Epithelial cell of proximal tubule (primary cell): ENCODE measurements around the gene SPATA21. TPM values are rescaled to one million over a fixed set of nuclear protein-coding genes. Genes with fewer than 3 reads are reported as not detected.
A peak's percentile ranks its signal among the peaks of the same experiment; 100 is the strongest.

Source experiments
- DNase-seq: peaks from one replicate; pipeline ENCODE4 v3.0.0-alpha.2; 2011; ENCODE audit warnings: low read depth
- H3K4me3 ChIP-seq: 2 replicates; pipeline ENCODE4 v1.5.1; 2011; ENCODE audit warnings: low read depth, mild to moderate bottlenecking, low read length
- total RNA-seq: library from RNA; depleted of rRNA; stranded (reverse); fragments of >200 nt; gene quantifications from 2 replicates; pipeline ENCODE4 v1.2.3, GENCODE V29; 2015
- TF ChIP-seq, protein P1 (sequence below): conservative IDR thresholded peaks from 2 replicates; pipeline ENCODE4 v1.5.1; 2012; ENCODE audit warnings: low read depth, mild to moderate bottlenecking, low read length

Gene SPATA21
- total RNA-seq, 1 donor from 2014 or later = not detected

DNA sequence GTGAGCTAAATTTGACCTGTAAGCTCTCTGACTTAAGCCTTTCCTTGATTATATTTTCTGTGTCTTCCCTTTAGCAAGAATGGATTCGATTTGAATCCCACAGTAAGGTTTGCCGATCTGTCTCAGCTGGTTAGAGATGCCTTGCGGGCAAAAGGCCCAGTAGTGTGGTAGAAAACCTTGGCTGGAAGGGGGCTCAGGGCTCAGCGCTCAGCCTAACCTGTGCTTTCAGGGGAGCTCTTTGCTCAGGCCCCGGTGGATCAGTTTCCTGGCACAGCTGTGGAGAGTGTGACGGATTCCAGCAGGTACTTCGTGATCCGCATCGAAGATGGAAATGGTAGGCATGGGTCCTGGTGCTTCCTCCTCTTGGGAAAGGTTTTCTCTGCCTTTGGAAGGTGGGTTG is 10.4 kb upstream of the SPATA21 start:
- no peak overlapping the region for H3K4me3 ChIP-seq
- DNase-seq = no peak
- TF ChIP-seq, protein P1, sequence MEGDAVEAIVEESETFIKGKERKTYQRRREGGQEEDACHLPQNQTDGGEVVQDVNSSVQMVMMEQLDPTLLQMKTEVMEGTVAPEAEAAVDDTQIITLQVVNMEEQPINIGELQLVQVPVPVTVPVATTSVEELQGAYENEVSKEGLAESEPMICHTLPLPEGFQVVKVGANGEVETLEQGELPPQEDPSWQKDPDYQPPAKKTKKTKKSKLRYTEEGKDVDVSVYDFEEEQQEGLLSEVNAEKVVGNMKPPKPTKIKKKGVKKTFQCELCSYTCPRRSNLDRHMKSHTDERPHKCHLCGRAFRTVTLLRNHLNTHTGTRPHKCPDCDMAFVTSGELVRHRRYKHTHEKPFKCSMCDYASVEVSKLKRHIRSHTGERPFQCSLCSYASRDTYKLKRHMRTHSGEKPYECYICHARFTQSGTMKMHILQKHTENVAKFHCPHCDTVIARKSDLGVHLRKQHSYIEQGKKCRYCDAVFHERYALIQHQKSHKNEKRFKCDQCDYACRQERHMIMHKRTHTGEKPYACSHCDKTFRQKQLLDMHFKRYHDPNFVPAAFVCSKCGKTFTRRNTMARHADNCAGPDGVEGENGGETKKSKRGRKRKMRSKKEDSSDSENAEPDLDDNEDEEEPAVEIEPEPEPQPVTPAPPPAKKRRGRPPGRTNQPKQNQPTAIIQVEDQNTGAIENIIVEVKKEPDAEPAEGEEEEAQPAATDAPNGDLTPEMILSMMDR = no peak

DNA sequence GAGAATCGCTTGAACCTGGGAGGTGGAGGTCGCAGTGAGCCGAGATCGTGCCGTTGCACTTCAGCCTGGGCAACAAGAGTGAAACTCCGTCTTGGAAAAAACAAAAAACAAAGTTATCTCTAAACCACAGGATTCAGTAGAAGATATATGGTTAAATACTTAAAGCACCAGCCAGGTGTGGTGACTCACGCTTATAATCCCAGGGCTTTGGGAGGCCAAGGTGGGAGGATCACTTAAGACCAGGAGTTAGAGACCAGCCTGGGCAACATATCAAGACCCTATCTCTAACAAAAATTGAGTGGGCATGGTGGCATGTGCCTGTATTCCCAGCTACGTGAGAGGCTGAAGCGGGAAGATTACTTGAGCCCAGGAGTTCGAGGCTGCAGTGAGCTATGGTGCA is 8.9 kb upstream of the SPATA21 start:
- TF ChIP-seq, protein P1 = no peak
- no peak overlapping the region for H3K4me3 ChIP-seq
- DNase-seq = no peak

DNA sequence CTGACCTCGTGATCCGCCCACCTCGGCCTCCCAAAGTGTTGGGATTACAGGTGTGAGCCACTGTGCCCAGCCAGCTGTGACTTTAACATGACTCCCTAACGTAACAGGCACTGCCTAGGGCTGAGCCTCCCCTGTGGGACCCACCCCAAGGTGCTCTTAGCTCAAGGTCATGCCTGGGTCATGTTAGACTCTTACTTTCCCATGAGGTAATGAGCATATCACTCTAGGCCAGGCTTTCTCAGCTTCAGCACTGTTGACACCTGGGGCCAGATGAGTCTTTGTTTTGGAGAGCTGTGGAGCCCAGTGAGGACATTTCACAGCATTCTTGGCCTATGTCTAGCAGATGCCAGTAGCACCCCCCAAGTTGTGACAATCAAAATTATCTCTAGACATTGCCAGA is 7.8 kb upstream of the SPATA21 start:
- no peak overlapping the region for H3K4me3 ChIP-seq
- no peak for DNase-seq
- TF ChIP-seq, protein P1 = no peak

DNA sequence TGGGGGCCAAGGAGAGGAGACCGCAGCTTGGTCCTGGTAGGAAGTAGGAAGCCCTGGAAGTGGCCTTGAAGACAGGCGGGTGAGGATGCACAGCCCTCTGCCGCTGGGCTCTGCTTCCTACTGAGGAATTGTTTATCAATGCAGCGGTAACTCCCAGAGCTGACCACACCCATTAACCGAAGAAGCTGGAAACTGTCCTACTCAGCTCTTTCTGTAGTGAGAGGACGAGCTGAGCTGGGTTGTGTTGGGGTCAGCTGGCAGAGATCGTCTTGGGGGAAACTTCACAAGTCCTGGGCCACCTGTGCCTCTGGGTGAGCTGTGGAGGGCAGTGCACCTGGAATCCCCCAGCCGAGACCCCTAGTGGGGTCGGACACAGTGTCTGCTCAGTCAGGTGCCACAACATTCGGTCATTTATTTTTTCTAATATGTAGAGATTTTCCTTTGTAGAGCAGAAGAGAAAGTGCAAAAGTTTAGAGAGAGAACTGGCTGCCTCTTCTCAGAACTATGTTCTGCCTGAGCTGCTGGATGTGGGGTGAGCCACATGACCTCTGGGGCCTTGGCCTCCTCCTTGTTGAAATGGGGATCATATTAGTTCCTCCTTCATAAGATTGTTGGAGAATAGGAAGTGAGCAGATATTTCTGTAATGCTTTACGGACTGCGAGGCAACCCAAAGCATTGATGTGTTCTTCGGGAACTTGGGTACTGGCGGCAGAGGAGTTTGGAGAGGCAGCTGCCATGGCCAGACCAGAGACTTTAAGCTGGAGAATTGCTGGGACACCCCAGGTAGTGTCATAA is 6.9 kb upstream of the SPATA21 start:
- no peak overlapping the region for H3K4me3 ChIP-seq
- TF ChIP-seq, protein P1 = no peak
- no peak for DNase-seq

DNA sequence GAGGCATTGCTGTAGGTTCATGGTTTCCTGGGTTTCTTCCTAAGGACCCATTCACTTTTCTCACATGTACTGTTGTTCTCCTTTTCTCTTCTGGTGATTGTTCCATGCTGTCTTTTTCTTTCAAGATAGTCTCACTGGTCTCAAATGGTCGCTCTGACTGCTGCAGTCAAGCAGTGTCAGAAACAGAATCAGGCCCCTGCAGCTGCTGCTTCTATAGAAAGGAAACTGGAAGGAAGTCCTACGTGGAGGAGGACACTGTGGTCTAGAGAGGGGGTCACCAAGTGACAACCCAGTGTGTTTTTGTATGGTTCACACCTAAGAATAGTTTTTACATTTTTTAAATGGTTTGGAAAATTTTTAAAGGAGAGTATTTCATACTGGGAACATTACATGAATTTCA is 5.7 kb upstream of the SPATA21 start:
- DNase-seq = no peak
- no peak overlapping the region for H3K4me3 ChIP-seq
- TF ChIP-seq, protein P1 = no peak

DNA sequence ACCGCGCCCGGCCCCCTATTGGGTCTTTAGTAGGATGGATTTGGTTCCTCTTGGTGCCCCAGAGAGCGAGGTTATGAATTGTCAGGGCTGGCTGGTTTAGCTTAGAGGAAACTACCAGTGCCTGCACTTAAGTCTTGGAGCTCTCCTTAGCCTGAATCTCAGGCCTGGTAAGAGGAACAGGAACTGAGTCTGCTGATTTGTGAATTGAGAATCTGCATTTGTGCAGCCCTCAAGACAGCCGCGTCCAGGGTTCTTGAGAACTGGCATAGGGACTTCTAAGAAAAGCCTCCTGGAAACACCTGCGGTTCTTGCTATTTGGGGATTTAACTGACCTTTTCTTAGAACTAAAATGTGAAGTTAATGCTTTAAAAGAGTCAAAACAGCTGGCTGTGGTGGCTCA is 5.0 kb upstream of the SPATA21 start:
- H3K4me3 ChIP-seq = no peak overlapping the region
- no peak for DNase-seq
- TF ChIP-seq, protein P1 = no peak

DNA sequence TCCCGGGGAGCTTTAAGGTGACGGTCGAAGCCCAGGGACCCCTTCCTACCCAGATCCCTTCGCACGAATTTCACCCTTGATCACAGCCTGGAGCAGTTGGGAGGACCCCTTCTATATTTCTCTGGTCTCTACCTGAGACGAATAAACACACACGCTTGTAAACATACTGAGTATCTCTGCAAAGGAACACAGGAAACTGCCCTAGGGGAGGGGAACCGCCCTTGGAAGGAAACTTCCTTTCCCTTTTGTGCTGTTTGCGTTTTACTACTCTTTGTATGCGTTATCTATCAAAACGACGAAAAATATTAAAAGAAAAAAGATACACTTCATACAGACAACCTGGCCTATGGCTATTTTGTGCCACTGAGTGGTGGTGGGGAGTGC is 4.0 kb upstream of the SPATA21 start:
- H3K4me3 ChIP-seq = peak overlapping the region; percentile 83
- TF ChIP-seq, protein P1 = no peak
- no peak for DNase-seq
